KMS-11 (cell line): ENCODE results near the gene POU6F1.

Experiments used
- H2AFZ ChIP-seq: fragments of 200-600 bp; sonication (generic); 2 replicates; pipeline ENCODE4 v1.6.1; 2016; ENCODE audit warnings: antibody characterized with exemption, mixed run types, low read depth
- H3K27ac ChIP-seq: fragments of 200-600 bp; sonication (generic); 2 replicates; pipeline ENCODE4 v1.6.1; 2016; ENCODE audit warnings: mild to moderate bottlenecking, mixed run types
- H3K27me3 ChIP-seq: fragments of 200-600 bp; sonication (generic); 2 replicates; pipeline ENCODE4 v1.6.1; 2017; ENCODE audit warnings: mild to moderate bottlenecking, low read depth, mixed run types, moderate library complexity; ENCODE audit not compliant: insufficient read depth
- H3K36me3 ChIP-seq: fragments of 200-600 bp; sonication (generic); 2 replicates; pipeline ENCODE4 v1.6.1; 2017; ENCODE audit warnings: mild to moderate bottlenecking, mixed run types; ENCODE audit not compliant: insufficient read depth
- H3K4me1 ChIP-seq: fragments of 200-600 bp; sonication (generic); 2 replicates; pipeline ENCODE4 v1.6.1; 2016; ENCODE audit warnings: mild to moderate bottlenecking, low read depth, mixed run types; ENCODE audit not compliant: poor library complexity, severe bottlenecking
- H3K4me2 ChIP-seq: fragments of 200-600 bp; sonication (generic); 2 replicates; pipeline ENCODE4 v1.7.0; 2016; ENCODE audit warnings: mild to moderate bottlenecking, mixed run types
- H3K4me3 ChIP-seq: fragments of 200-600 bp; sonication (generic); IDR thresholded peaks from 2 replicates; pipeline ENCODE4 v1.6.1; 2017; ENCODE audit warnings: low read depth, low read length, mixed read lengths; ENCODE audit not compliant: insufficient read depth
- H3K79me2 ChIP-seq: fragments of 200-600 bp; sonication (generic); 2 replicates; pipeline ENCODE4 v1.6.1; 2016; ENCODE audit warnings: low read depth, mixed run types; ENCODE audit not compliant: insufficient read depth
- H3K9ac ChIP-seq: fragments of 200-600 bp; sonication (generic); 2 replicates; pipeline ENCODE4 v1.6.1; 2016; ENCODE audit warnings: mild to moderate bottlenecking, mixed run types
- H4K20me1 ChIP-seq: fragments of 200-600 bp; sonication (generic); 2 replicates; pipeline ENCODE4 v1.6.1; 2016; ENCODE audit warnings: mild to moderate bottlenecking, mixed run types; ENCODE audit not compliant: insufficient read depth
- TF ChIP-seq, protein P1 (sequence below): fragments of 200-600 bp; sonication (generic); conservative IDR thresholded peaks from 2 replicates; pipeline ENCODE4 v1.6.1; 2017; ENCODE audit warnings: low read depth, mild to moderate bottlenecking, antibody characterized with exemption, low read length, moderate library complexity, mixed read lengths

The POU6F1 gene

GRCh38 chr12:51205350-51205749 lies 12.5 kb downstream of the POU6F1 start:
- H3K27ac ChIP-seq = no peak overlapping the region
- no peaks in the 10 kb centered on the region for H4K20me1 ChIP-seq
- no peak overlapping the region for H3K4me2 ChIP-seq
- no peak overlapping the region for H3K9ac ChIP-seq
- no peak overlapping the region for H3K4me3 ChIP-seq
- no peak overlapping the region for H2AFZ ChIP-seq
- H3K4me1 ChIP-seq = no peaks in the 10 kb centered on the region
- TF ChIP-seq, protein P1, sequence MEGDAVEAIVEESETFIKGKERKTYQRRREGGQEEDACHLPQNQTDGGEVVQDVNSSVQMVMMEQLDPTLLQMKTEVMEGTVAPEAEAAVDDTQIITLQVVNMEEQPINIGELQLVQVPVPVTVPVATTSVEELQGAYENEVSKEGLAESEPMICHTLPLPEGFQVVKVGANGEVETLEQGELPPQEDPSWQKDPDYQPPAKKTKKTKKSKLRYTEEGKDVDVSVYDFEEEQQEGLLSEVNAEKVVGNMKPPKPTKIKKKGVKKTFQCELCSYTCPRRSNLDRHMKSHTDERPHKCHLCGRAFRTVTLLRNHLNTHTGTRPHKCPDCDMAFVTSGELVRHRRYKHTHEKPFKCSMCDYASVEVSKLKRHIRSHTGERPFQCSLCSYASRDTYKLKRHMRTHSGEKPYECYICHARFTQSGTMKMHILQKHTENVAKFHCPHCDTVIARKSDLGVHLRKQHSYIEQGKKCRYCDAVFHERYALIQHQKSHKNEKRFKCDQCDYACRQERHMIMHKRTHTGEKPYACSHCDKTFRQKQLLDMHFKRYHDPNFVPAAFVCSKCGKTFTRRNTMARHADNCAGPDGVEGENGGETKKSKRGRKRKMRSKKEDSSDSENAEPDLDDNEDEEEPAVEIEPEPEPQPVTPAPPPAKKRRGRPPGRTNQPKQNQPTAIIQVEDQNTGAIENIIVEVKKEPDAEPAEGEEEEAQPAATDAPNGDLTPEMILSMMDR = no peak
- no peaks in the 10 kb centered on the region for H3K79me2 ChIP-seq
- H3K27me3 ChIP-seq = no peaks in the 10 kb centered on the region
- no peaks in the 10 kb centered on the region for H3K36me3 ChIP-seq

GRCh38 chr12:51202718-51203117 lies 15.1 kb downstream of the POU6F1 start:
- H3K79me2 ChIP-seq = no peaks in the 10 kb centered on the region
- no peak overlapping the region for H3K4me3 ChIP-seq
- H3K9ac ChIP-seq = no peak overlapping the region
- H3K4me2 ChIP-seq = no peak overlapping the region
- no peak overlapping the region for H3K27ac ChIP-seq
- no peaks in the 10 kb centered on the region for H4K20me1 ChIP-seq
- H2AFZ ChIP-seq = no peak overlapping the region
- TF ChIP-seq, protein P1 = no peak
- no peaks in the 10 kb centered on the region for H3K36me3 ChIP-seq
- no peaks in the 10 kb centered on the region for H3K27me3 ChIP-seq
- H3K4me1 ChIP-seq = no peaks in the 10 kb centered on the region

- H3K4me3 ChIP-seq = no peak overlapping the region
- no peak overlapping the region for H2AFZ ChIP-seq
- no peaks in the 10 kb centered on the region for H4K20me1 ChIP-seq
- H3K27ac ChIP-seq = no peak overlapping the region
- no peaks in the 10 kb centered on the region for H3K4me1 ChIP-seq
- H3K9ac ChIP-seq = no peak overlapping the region
- H3K4me2 ChIP-seq = no peak overlapping the region
- no peaks in the 10 kb centered on the region for H3K79me2 ChIP-seq
- H3K36me3 ChIP-seq = no peaks in the 10 kb centered on the region
- TF ChIP-seq, protein P1 = no peak
- H3K27me3 ChIP-seq = no peaks in the 10 kb centered on the region
These were observed 17.1 kb downstream of the POU6F1 start for GRCh38 chr12:51200806-51201205.

- TF ChIP-seq, protein P1 = no peak
- Histone ChIP-seq H3K9ac (no peak overlapping the region), H3K4me2 (no peak overlapping the region)
These were observed 17.7 kb downstream of the POU6F1 start for GRCh38 chr12:51200156-51200555.

More at GRCh38 chr12:51200156-51200555, 17.7 kb downstream of the POU6F1 start:
- Histone ChIP-seq H2AFZ (no peak overlapping the region), H3K79me2 (no peaks in the 10 kb centered on the region), H4K20me1 (no peaks in the 10 kb centered on the region), H3K27me3 (no peaks in the 10 kb centered on the region), H3K4me1 (no peaks in the 10 kb centered on the region), H3K36me3 (no peaks in the 10 kb centered on the region), H3K4me3 (no peak overlapping the region), H3K27ac (no peak overlapping the region)
